ENCODE results near the gene CAMK2B. TPM values are rescaled to one million over a fixed set of nuclear protein-coding genes. Genes with fewer than 3 reads are reported as not detected.

Gene CAMK2B
- total RNA-seq, 1 donor from 2014 or later: not detected

- FAIRE-seq (peak; percentile 93), DNase-seq (ENCODE audit: low read depth) (peak; percentile 94)
- no peak overlapping the region for H3K4me3 ChIP-seq (ENCODE audit: low read depth, low read length)
- H3K27me3 ChIP-seq (ENCODE audit: control insufficient read depth, insufficient read depth, low read length): no peaks in the 10 kb centered on the region
- TF ChIP-seq CTCF (IDR thresholded peaks at IDR 0.05; ENCODE audit: insufficient read depth, low read length, severe bottlenecking): no peak
- H3K36me3 ChIP-seq (ENCODE audit: control insufficient read depth, insufficient read depth, low read length): no peaks in the 10 kb centered on the region
Observed at GRCh38 chr7:44184206-44184872, 141.1 kb downstream of the CAMK2B start.

- no peak overlapping the region for H3K4me3 ChIP-seq (ENCODE audit: low read depth, low read length)
- DNase-seq (ENCODE audit: low read depth) (no peak), FAIRE-seq (no peak)
- H3K36me3 ChIP-seq (ENCODE audit: control insufficient read depth, insufficient read depth, low read length): no peaks in the 10 kb centered on the region
- H3K27me3 ChIP-seq (ENCODE audit: control insufficient read depth, insufficient read depth, low read length): no peaks in the 10 kb centered on the region
- TF ChIP-seq CTCF (IDR thresholded peaks at IDR 0.05; ENCODE audit: insufficient read depth, low read length, severe bottlenecking): no peak
Observed at GRCh38 chr7:44183386-44183785, 142.0 kb downstream of the CAMK2B start.

GRCh38 chr7:44182827-44183226 lies 142.6 kb downstream of the CAMK2B start:
- no peak for TF ChIP-seq CTCF (IDR thresholded peaks at IDR 0.05; ENCODE audit: insufficient read depth, low read length, severe bottlenecking)
- DNase-seq (ENCODE audit: low read depth) (no peak), FAIRE-seq (peak; percentile 36)

GRCh38 chr7:44180631-44181030 lies 144.8 kb downstream of the CAMK2B start:
- TF ChIP-seq CTCF (IDR thresholded peaks at IDR 0.05; ENCODE audit: insufficient read depth, low read length, severe bottlenecking): no peak
- Histone ChIP-seq H3K27me3 (ENCODE audit: control insufficient read depth, insufficient read depth, low read length) (peaks cover 2% of the 10 kb centered on the region), H3K36me3 (ENCODE audit: control insufficient read depth, insufficient read depth, low read length) (no peaks in the 10 kb centered on the region), H3K4me3 (ENCODE audit: low read depth, low read length) (no peak overlapping the region)
- FAIRE-seq (no peak), DNase-seq (ENCODE audit: low read depth) (no peak)

More at GRCh38 chr7:44182827-44183226, 142.6 kb downstream of the CAMK2B start:
- Histone ChIP-seq H3K4me3 (ENCODE audit: low read depth, low read length) (no peak overlapping the region), H3K27me3 (ENCODE audit: control insufficient read depth, insufficient read depth, low read length) (no peaks in the 10 kb centered on the region), H3K36me3 (ENCODE audit: control insufficient read depth, insufficient read depth, low read length) (no peaks in the 10 kb centered on the region)

GRCh38 chr7:44177570-44178131 lies 147.7 kb downstream of the CAMK2B start:
- FAIRE-seq: peak; percentile 83
- TF ChIP-seq CTCF (IDR thresholded peaks at IDR 0.05; ENCODE audit: insufficient read depth, low read length, severe bottlenecking): no peak

More at GRCh38 chr7:44177570-44178131, 147.7 kb downstream of the CAMK2B start:
- Histone ChIP-seq H3K27me3 (ENCODE audit: control insufficient read depth, insufficient read depth, low read length) (peaks cover 2% of the 10 kb centered on the region), H3K36me3 (ENCODE audit: control insufficient read depth, insufficient read depth, low read length) (no peaks in the 10 kb centered on the region), H3K4me3 (ENCODE audit: low read depth, low read length) (no peak overlapping the region)
- peak; percentile 38 for DNase-seq (ENCODE audit: low read depth)
